ENCODE measurements around the gene SPECC1.

DNA sequence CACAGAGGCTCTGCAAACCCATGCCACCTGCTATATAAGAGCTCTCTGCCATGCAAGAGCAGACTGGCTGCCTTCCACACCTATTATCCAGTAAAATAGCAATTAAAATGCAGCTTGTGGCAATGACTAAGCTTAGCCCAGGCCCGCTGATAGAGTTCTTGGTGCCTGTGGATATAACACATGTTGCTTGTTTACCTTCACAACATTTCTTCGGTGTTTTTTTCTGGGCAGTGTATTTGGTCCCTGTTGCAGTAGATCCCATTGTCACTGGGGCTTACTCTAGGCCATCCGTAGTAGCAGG is 63.5 kb downstream of the SPECC1 start:
- TF ChIP-seq RCOR1 (IDR thresholded peaks at IDR 0.05; ENCODE audit: insufficient replicate concordance, low read length): no peak
- TF ChIP-seq, protein P1, sequence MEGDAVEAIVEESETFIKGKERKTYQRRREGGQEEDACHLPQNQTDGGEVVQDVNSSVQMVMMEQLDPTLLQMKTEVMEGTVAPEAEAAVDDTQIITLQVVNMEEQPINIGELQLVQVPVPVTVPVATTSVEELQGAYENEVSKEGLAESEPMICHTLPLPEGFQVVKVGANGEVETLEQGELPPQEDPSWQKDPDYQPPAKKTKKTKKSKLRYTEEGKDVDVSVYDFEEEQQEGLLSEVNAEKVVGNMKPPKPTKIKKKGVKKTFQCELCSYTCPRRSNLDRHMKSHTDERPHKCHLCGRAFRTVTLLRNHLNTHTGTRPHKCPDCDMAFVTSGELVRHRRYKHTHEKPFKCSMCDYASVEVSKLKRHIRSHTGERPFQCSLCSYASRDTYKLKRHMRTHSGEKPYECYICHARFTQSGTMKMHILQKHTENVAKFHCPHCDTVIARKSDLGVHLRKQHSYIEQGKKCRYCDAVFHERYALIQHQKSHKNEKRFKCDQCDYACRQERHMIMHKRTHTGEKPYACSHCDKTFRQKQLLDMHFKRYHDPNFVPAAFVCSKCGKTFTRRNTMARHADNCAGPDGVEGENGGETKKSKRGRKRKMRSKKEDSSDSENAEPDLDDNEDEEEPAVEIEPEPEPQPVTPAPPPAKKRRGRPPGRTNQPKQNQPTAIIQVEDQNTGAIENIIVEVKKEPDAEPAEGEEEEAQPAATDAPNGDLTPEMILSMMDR (conservative IDR thresholded peaks at IDR 0.05; ENCODE audit: low read depth, low read length): no peak
- no peak for TF ChIP-seq CEBPB (IDR thresholded peaks at IDR 0.05; ENCODE audit: low read depth, low read length)
- TF ChIP-seq POLR2A (IDR thresholded peaks at IDR 0.05; ENCODE audit: low read depth, low read length): no peak
- TF ChIP-seq RAD21 (IDR thresholded peaks at IDR 0.05; ENCODE audit: low read length): no peak
- no peak for TF ChIP-seq CHD1 (IDR thresholded peaks at IDR 0.05; ENCODE audit: low read depth, low read length)
- TF ChIP-seq, protein P2, sequence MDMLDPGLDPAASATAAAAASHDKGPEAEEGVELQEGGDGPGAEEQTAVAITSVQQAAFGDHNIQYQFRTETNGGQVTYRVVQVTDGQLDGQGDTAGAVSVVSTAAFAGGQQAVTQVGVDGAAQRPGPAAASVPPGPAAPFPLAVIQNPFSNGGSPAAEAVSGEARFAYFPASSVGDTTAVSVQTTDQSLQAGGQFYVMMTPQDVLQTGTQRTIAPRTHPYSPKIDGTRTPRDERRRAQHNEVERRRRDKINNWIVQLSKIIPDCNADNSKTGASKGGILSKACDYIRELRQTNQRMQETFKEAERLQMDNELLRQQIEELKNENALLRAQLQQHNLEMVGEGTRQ (IDR thresholded peaks at IDR 0.05; ENCODE audit: low read depth, low read length): no peak
- no peak for TF ChIP-seq MXI1 (IDR thresholded peaks at IDR 0.05; ENCODE audit: borderline replicate concordance, low read depth, low read length)
- TF ChIP-seq MAZ (IDR thresholded peaks at IDR 0.05; ENCODE audit: borderline replicate concordance, low read depth, low read length): no peak
- no peak for TF ChIP-seq RFX5 (IDR thresholded peaks at IDR 0.05; ENCODE audit: low read depth, low read length)
- no peak for TF ChIP-seq SMC3 (IDR thresholded peaks at IDR 0.05; ENCODE audit: low read depth, low read length)
- TF ChIP-seq, protein P3, sequence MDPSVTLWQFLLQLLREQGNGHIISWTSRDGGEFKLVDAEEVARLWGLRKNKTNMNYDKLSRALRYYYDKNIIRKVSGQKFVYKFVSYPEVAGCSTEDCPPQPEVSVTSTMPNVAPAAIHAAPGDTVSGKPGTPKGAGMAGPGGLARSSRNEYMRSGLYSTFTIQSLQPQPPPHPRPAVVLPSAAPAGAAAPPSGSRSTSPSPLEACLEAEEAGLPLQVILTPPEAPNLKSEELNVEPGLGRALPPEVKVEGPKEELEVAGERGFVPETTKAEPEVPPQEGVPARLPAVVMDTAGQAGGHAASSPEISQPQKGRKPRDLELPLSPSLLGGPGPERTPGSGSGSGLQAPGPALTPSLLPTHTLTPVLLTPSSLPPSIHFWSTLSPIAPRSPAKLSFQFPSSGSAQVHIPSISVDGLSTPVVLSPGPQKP (IDR thresholded peaks at IDR 0.05; ENCODE audit: borderline replicate concordance, low read depth, low read length): no peak
- TF ChIP-seq BHLHE40 (IDR thresholded peaks at IDR 0.05; ENCODE audit: low read depth, low read length): no peak
- TF ChIP-seq MAFK (IDR thresholded peaks at IDR 0.05; ENCODE audit: low read depth, low read length): no peak

Data from IMR-90 (cell line).